Measurements from ENCODE around the gene NDST1.

DNA sequence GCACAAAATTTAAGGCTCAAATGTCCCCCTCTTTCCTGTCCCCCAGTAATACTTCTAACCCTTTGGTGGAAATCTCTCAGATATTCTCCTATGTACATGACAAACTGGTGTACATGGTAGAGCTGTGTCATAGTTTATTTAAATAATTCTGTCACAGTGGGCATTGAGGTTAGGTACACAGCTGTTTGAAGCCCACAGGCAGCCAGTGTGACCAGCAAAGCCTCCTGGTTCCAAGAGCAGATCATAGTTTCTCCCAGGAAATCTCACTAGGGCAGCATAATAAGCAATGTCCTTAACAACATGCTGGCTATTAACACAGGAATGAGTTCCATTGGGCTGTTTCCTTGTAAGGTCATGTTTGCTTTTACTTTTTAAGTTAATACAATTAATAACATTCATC is 63.9 kb downstream of the NDST1 start:
- TF ChIP-seq, protein P1, sequence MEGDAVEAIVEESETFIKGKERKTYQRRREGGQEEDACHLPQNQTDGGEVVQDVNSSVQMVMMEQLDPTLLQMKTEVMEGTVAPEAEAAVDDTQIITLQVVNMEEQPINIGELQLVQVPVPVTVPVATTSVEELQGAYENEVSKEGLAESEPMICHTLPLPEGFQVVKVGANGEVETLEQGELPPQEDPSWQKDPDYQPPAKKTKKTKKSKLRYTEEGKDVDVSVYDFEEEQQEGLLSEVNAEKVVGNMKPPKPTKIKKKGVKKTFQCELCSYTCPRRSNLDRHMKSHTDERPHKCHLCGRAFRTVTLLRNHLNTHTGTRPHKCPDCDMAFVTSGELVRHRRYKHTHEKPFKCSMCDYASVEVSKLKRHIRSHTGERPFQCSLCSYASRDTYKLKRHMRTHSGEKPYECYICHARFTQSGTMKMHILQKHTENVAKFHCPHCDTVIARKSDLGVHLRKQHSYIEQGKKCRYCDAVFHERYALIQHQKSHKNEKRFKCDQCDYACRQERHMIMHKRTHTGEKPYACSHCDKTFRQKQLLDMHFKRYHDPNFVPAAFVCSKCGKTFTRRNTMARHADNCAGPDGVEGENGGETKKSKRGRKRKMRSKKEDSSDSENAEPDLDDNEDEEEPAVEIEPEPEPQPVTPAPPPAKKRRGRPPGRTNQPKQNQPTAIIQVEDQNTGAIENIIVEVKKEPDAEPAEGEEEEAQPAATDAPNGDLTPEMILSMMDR (IDR thresholded peaks at IDR 0.05), result no peak
- TF ChIP-seq POLR2AphosphoS5 (IDR thresholded peaks at IDR 0.05) (no peak), POLR2A (IDR thresholded peaks at IDR 0.05) (no peak)
